ES-I3 (cell line): ENCODE measurements around the gene MRPS10.
"Not testable (repeated sequence)": the region's sequence is repeated elsewhere in the genome, so short reads cannot be mapped to it uniquely, and the experiment has no call there.

Experiments used
- H3K36me3 ChIP-seq: 2 replicates; pipeline ENCODE4 v1.6.1; 2013; ENCODE audit warnings: mild to moderate bottlenecking, low read length, control low read depth, moderate library complexity; ENCODE audit not compliant: insufficient read depth
- H3K4me1 ChIP-seq: 2 replicates; pipeline ENCODE4 v1.6.1; 2013; ENCODE audit warnings: mild to moderate bottlenecking, control low read depth, low read length; ENCODE audit not compliant: insufficient read depth
- H3K9ac ChIP-seq: 2 replicates; pipeline ENCODE4 v1.6.1; 2013; ENCODE audit warnings: low read depth, mild to moderate bottlenecking, low read length, moderate library complexity
- H3K9me3 ChIP-seq: 2 replicates; pipeline ENCODE4 v1.6.1; 2013; ENCODE audit warnings: mild to moderate bottlenecking, low read length, moderate library complexity; ENCODE audit not compliant: control insufficient read depth, insufficient read depth

Gene MRPS10

DNA sequence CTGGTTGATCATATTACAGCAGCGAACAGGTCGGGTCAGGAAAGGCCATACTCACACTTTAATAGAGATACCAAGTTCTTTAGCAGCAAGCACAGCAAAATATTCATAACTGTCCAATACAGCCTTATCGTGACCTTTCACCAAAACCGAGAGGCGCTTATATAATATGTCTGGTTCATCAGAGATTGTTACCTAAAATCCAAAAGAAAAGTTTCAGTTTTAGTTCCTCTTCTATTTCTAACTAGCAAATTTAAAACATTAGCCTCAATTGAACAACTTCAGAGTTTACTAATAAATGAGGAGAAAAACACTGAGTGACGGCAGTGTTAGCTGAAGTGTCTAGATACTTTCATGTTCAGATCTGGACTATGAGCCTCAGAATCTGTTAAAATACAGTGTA is 5.9 kb downstream of the MRPS10 start:
- H3K4me1 ChIP-seq: no peaks in the 10 kb centered on the region; the same call in 1 of the 2 replicates
- H3K9ac ChIP-seq: no peak overlapping the region
- H3K9me3 ChIP-seq: no peaks in the 10 kb centered on the region
- peaks cover 19% of the 10 kb centered on the region for H3K36me3 ChIP-seq

DNA sequence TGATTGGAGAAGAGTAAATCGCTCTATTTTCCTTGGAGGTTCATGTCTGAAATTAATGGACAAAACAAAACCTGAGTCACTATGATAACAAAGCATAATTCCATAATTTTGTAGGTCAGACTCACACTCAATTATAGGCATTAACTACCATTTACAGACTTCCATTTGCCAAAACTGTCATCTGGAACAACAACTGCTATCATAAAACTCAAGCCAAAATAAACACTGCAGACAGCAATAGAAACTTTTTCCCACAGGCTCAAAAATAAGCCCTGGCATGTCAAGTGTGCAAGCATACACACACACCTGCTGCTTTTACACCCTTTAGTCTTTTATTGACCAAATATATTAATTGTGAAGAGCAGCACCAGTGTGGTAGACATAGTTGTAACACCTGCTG is 7.1 kb downstream of the MRPS10 start:
- peaks cover 19% of the 10 kb centered on the region for H3K36me3 ChIP-seq

GRCh38 chr6:42207559-42207958 is 10.1 kb downstream of the MRPS10 start:
- H3K9me3 ChIP-seq, H3K9ac ChIP-seq, H3K4me1 ChIP-seq: not testable (repeated sequence)
- peaks cover 13% of the 10 kb centered on the region for H3K36me3 ChIP-seq

More for the DNA sequence above, 7.1 kb downstream of the MRPS10 start:
- Histone ChIP-seq H3K9ac (no peak overlapping the region), H3K4me1 (no peaks in the 10 kb centered on the region), H3K9me3 (no peaks in the 10 kb centered on the region)

GRCh38 chr6:42204768-42205282 is 12.8 kb downstream of the MRPS10 start:
- Histone ChIP-seq H3K36me3 (peaks cover 5% of the 10 kb centered on the region), H3K9me3 (no peaks in the 10 kb centered on the region), H3K4me1 (no peaks in the 10 kb centered on the region), H3K9ac (no peak overlapping the region)

DNA sequence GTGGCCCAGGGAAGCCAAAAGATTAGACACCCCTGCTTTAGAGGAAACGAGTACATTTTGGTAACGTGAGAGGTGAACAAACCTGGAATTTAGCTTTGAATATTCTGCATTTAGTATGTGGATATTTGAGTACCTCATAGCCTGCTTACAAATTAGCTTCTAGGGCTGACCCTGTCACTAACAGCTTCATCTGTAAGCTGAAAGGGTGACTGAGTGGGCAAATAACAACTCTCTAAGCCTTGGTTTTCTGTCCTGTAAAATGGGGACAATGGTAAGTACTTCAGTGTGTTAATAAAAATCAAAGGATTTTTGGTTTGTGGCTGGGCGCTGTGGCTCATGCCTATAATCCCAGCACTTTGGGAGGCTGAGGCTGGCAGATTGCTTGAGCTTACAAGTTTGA is 14.5 kb downstream of the MRPS10 start:
- H3K4me1 ChIP-seq: no peaks in the 10 kb centered on the region
- H3K36me3 ChIP-seq: peaks cover 3% of the 10 kb centered on the region
- no peak overlapping the region for H3K9ac ChIP-seq
- H3K9me3 ChIP-seq: no peaks in the 10 kb centered on the region

DNA sequence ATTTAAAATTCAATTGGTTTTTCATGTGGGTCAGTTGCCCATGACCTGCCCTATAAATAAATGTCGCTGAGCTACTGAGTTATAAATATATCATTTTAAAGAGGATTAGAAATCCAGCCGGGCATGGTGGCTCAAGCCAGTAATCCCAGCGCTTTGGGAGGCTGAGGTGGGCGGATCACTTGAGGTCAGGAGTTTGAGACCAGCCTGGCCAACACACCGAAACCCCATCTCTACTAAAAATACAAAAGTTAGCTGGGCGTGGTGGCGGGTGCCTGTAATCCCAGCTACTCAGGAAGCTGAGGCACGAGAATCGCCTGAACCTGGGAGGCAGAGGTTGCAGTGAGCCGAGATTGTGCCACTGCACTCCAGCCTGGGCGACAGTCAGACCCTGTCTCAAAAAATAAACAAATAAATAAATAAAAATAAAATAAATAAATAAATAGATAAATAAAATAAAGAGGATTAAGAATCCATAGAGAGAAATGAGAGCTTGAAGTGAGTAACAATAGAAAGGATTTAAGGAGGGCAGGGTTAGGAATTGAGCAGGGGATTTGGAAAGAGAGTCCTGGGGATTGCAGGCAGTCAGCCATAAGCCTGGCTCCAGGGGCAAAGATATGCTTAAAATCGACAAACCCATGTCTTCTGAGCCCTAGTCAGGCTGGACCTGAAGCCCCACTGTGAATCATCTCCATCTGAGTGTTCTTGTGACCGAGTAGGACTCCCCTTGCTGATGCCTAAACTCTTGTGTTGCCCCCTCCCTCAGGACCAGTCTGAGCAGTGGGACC is 15.3 kb downstream of the MRPS10 start:
- H3K9ac ChIP-seq, H3K4me1 ChIP-seq, H3K9me3 ChIP-seq, H3K36me3 ChIP-seq: not testable (repeated sequence)

GRCh38 chr6:42201382-42201781 is 16.3 kb downstream of the MRPS10 start:
- H3K4me1 ChIP-seq: no peaks in the 10 kb centered on the region
- H3K9ac ChIP-seq: no peak overlapping the region
- no peaks in the 10 kb centered on the region for H3K9me3 ChIP-seq
- peaks cover 3% of the 10 kb centered on the region for H3K36me3 ChIP-seq

DNA sequence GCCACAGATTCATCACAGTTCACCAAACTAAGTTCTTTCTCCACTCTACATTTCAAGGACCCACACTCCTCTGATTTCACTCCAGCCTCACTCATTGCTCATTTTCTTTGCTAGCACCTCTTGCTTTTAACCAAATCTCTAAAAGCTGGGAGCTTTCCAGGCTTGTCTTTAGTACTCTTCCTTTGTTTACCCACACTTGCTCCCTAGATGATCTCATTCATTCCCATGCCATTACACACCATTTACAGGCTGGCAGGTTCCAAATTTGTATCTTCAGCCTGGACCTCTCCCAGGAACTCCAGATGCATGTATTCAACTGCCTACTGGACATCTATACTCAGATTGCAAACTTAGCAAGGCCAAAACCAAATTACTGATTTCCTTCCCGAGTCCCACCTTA is 17.6 kb downstream of the MRPS10 start:
- Histone ChIP-seq H3K4me1 (no peaks in the 10 kb centered on the region), H3K9me3 (no peaks in the 10 kb centered on the region), H3K36me3 (peaks cover 3% of the 10 kb centered on the region), H3K9ac (no peak overlapping the region)

DNA sequence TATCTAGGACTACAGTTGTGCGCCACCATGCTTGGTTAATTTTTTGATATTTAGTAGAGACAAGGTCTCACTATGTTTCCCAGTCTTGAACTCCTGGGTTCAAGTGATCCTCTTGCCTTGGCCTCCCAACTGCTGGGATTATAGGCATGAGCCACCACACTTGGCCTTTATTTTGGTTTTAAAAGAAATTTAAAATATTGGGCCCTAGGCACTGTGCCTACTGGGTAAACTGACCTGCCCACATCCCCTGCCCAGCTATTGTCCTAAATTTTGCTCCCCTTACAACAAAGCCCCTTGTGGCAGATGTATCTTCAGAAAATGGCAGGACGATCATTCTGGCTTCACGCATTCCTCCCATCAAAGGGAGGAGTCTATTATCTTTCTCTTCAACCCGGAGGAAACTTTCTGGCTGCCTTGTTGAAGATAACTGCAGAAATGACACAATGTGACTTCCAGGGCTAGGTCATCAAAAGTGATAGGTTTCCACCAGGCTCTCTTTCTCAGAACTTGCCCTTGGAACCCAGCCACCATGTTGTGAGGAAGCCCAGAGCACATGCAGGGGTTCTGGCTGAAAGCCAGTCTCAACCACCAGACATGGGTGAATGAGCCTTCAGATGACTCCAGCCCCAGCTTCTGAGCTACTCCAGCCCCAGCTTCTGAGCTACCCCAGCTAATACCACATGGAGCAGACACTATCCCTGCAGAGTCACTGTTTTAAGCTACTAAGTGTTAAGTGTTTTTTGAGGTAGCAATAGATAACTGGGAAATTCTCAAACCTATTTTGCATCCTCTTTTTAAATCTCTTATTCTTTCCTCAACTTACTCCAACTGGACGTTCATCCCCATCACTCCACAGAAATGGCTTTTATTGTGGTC is 18.3 kb downstream of the MRPS10 start:
- no peak overlapping the region for H3K9ac ChIP-seq
- no peaks in the 10 kb centered on the region; the same call in 1 of the 2 replicates for H3K4me1 ChIP-seq
- H3K36me3 ChIP-seq: peaks cover 3% of the 10 kb centered on the region
- H3K9me3 ChIP-seq: no peaks in the 10 kb centered on the region

DNA sequence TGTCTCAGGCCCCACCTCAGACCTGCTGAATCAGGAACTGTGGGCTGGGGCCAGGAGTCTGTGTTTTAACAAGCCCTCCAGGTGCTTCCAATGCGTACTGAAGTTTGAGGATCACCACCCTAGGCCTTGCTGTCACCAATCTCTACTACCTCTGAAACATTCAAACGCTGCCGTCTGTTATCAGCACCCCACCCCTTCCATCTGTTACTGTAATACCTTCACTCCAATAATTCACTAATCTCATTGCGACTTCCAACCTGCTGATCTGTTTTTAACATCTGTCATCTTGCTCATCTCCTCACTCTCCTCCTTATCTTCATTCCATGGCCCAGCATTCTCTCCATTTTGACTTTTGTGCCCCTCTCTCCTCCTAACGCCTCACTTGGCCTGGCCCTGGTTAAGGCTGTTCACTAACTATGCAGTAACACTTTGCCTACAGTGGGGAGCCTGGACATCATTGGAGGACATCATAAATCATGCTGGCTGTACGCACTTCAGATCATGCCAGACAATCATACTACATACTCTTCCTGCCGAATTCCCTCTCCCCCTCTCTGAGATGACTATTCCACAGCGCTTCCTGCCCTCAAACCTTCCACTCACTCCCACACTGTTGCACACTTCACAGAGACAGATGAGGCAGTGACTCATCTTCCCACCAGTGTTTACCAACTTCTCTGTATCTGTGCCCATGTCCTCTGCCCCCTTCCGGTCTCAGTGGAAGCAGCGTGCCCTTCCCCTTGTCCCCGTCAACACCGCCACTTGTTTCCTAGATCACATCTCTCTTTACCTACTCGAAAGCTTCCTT is 19.9 kb downstream of the MRPS10 start:
- H3K4me1 ChIP-seq: peaks cover 10% of the 10 kb centered on the region; the same call in 1 of the 2 replicates
- H3K9ac ChIP-seq: no peak overlapping the region
- H3K9me3 ChIP-seq: no peaks in the 10 kb centered on the region
- peaks cover 3% of the 10 kb centered on the region for H3K36me3 ChIP-seq

GRCh38 chr6:42195415-42195814 is 22.2 kb downstream of the MRPS10 start:
- Histone ChIP-seq H3K9ac (no peak overlapping the region), H3K36me3 (peaks cover 3% of the 10 kb centered on the region), H3K4me1 (peaks cover 10% of the 10 kb centered on the region; the same call in 1 of the 2 replicates), H3K9me3 (no peaks in the 10 kb centered on the region)

DNA sequence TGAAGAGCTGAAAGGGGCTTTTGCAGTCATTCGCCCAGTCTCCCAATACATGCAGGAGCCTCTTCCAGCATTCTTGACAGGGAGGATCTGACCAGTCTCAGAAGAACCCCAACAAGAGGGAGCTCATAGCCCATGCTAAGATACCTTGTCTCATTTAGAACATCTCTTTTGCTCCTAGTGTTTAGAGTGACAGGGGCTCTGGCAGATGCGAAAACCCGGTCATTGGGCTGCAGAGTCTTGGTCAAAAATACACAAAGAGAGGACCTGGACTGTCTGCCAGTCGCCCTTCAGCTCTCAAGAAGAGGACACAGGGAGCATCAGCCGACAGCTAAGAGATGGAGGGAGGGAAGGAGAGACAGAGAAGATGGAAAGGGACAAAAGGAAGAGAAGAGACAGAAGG is 23.6 kb downstream of the MRPS10 start:
- Histone ChIP-seq H3K36me3 (no peaks in the 10 kb centered on the region; the same call in 1 of the 2 replicates), H3K9me3 (no peaks in the 10 kb centered on the region), H3K9ac (no peak overlapping the region), H3K4me1 (peaks cover 10% of the 10 kb centered on the region; the same call in 1 of the 2 replicates)

DNA sequence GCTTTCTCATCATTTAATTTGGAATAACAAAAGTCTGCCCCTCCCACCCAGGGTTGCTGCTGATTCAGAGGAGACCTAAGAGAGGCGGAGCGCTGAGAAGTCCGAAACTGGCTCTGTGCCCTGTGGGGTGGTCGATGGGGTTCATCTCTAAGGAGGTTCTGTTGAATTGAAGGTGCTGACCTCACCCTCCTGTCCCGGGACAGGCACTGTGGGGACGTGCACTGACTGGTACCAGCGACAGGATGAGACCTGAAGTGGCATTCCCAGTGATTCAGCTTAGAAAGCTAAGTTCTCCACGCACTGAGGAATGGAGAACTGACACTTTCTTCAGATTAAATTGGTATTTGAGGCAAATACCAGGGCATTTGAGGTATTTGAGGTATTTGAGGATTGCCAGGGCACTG is 24.2 kb downstream of the MRPS10 start:
- peaks cover 10% of the 10 kb centered on the region; the same call in 1 of the 2 replicates for H3K4me1 ChIP-seq
- no peak overlapping the region for H3K9ac ChIP-seq
- H3K9me3 ChIP-seq: no peaks in the 10 kb centered on the region
- no peaks in the 10 kb centered on the region; the same call in 1 of the 2 replicates for H3K36me3 ChIP-seq

- not testable (repeated sequence) for H3K4me1 ChIP-seq, H3K9me3 ChIP-seq, H3K36me3 ChIP-seq, H3K9ac ChIP-seq
Observed at GRCh38 chr6:42192385-42192784, 25.3 kb downstream of the MRPS10 start.
